Colonic mucosa (tissue), 4 donors: ENCODE data around the gene PLXNA4. TPM values are rescaled to one million over a fixed set of nuclear protein-coding genes. Genes with fewer than 3 reads are reported as not detected.

ENCODE experiments used
- DNase-seq: peaks from one replicate; pipeline ENCODE4 v3.0.0-alpha.2; 2020
- H3K27ac ChIP-seq: fragments of 200-600 bp; one replicate; pipeline ENCODE4 v1.8.0; 2021
- H3K27me3 ChIP-seq: fragments of 200-600 bp; one replicate; pipeline ENCODE4 v1.8.0; 2021
- H3K36me3 ChIP-seq: fragments of 200-600 bp; one replicate; pipeline ENCODE4 v1.8.0; 2021
- H3K4me1 ChIP-seq: fragments of 200-600 bp; one replicate; pipeline ENCODE4 v1.8.0; 2021; ENCODE audit warnings: mild to moderate bottlenecking
- H3K4me3 ChIP-seq: fragments of 200-600 bp; one replicate; pipeline ENCODE4 v1.8.0; 2021
- H3K9ac ChIP-seq, 2 donors: one replicate each; pipeline ENCODE4 v1.7.0; 2013; ENCODE audit warnings: control low read depth in 2 of 2, low read depth in 2 of 2, low read length in 2 of 2
- H3K9me3 ChIP-seq: fragments of 200-600 bp; one replicate; pipeline ENCODE4 v1.8.0; 2021
- intact Hi-C: fragments of 100-400 bp; cut with DNase I; formaldehyde crosslinking; loops from one replicate; pipeline ENCODE4 v1.14.1; 2022
- total RNA-seq, 2 donors: library from RNA; stranded (reverse); fragmentation: NEBNext Ultra II Directional in 1 of 2; extraction: Animal tissue kit (Norgen Biotek cat#: 25700) in 1 of 2; gene quantifications; one replicate each; pipeline ENCODE4 v1.2.1, GENCODE V29; 2021
- TF ChIP-seq, protein P1 (sequence below): fragments of 200-600 bp; IDR thresholded peaks from one replicate; pipeline ENCODE4 v1.8.0; 2022; ENCODE audit warnings: antibody characterized with exemption, mild to moderate bottlenecking
- donor health status: healthy.
- donor health status: DM: no; HTN: no; CAD: no.
- donor health status: DM: no; HTN: no; CAD: no.

The PLXNA4 gene
- total RNA-seq, 2 donors from 2014 or later, result 0.15 to 0.77 TPM

DNA sequence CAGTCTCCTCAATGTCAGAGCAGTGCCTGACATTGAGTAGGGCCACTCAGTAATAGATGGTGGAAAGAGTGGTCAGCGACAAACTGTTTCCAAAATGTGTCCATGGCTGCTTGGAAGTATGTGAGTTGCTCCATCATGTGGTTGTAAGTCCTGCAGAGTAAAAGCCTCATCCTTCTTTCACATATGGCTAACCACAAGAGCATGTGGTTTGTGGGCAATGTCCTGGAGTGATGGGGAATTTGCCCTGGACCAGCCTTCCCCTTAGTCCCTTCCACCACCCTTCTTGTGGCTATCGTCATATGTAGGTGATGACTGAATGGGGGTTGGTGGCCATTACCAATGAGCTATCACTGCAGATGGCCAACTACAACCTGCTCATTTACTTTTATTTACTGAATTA is 33.0 kb upstream of the PLXNA4 start:
- intact Hi-C loops, result no loop called here
- no peak for DNase-seq
- TF ChIP-seq, protein P1, sequence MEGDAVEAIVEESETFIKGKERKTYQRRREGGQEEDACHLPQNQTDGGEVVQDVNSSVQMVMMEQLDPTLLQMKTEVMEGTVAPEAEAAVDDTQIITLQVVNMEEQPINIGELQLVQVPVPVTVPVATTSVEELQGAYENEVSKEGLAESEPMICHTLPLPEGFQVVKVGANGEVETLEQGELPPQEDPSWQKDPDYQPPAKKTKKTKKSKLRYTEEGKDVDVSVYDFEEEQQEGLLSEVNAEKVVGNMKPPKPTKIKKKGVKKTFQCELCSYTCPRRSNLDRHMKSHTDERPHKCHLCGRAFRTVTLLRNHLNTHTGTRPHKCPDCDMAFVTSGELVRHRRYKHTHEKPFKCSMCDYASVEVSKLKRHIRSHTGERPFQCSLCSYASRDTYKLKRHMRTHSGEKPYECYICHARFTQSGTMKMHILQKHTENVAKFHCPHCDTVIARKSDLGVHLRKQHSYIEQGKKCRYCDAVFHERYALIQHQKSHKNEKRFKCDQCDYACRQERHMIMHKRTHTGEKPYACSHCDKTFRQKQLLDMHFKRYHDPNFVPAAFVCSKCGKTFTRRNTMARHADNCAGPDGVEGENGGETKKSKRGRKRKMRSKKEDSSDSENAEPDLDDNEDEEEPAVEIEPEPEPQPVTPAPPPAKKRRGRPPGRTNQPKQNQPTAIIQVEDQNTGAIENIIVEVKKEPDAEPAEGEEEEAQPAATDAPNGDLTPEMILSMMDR, result no peak

GRCh38 chr7:132608523-132608922 is 32.3 kb upstream of the PLXNA4 start:
- Histone ChIP-seq H3K9me3 (no peaks in the 10 kb centered on the region), H3K9ac (no peak overlapping the region), H3K36me3 (no peaks in the 10 kb centered on the region), H3K27me3 (no peaks in the 10 kb centered on the region), H3K4me1 (no peaks in the 10 kb centered on the region), H3K27ac (no peak overlapping the region), H3K4me3 (no peak overlapping the region)
- no peak for DNase-seq
- TF ChIP-seq, protein P1, result no peak
- intact Hi-C loops, result no loop called here

More for the DNA sequence above, 33.0 kb upstream of the PLXNA4 start:
- Histone ChIP-seq H3K27me3 (no peaks in the 10 kb centered on the region), H3K27ac (no peak overlapping the region), H3K9me3 (no peaks in the 10 kb centered on the region), H3K9ac (no peak overlapping the region), H3K4me3 (no peak overlapping the region), H3K4me1 (no peaks in the 10 kb centered on the region), H3K36me3 (no peaks in the 10 kb centered on the region)

GRCh38 chr7:132607656-132608055 is 31.4 kb upstream of the PLXNA4 start:
- TF ChIP-seq, protein P1, result no peak
- H3K36me3 ChIP-seq, result no peaks in the 10 kb centered on the region
- no peak overlapping the region for H3K9ac ChIP-seq
- H3K27me3 ChIP-seq, result no peaks in the 10 kb centered on the region
- no peaks in the 10 kb centered on the region for H3K4me1 ChIP-seq
- H3K4me3 ChIP-seq, result no peak overlapping the region
- intact Hi-C loops, result no loop called here
- DNase-seq, result no peak
- H3K27ac ChIP-seq, result no peak overlapping the region
- H3K9me3 ChIP-seq, result no peaks in the 10 kb centered on the region

DNA sequence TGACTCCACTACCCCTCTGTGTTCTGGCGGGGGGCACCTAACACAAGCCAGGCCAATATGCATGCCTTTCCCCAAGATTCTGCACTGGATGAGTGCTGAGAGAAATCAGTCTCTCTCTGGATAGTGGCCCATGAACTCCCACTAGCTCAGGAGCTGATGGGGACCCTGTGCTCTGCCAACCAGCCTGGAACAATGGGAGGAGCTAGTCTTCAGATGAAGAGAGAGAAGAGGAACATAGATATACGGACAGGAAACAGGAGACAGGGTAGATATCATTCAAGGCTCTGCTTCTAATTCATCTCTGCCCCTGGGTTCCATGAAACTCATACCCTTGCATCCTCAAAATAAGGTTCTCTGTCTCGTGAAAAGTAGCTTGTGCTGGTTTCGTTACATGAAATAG is 27.9 kb upstream of the PLXNA4 start:
- Histone ChIP-seq H3K9ac (no peak overlapping the region), H3K27me3 (no peaks in the 10 kb centered on the region), H3K36me3 (no peaks in the 10 kb centered on the region), H3K9me3 (no peaks in the 10 kb centered on the region), H3K4me3 (no peak overlapping the region), H3K27ac (no peak overlapping the region), H3K4me1 (no peaks in the 10 kb centered on the region)
- intact Hi-C loops, result no loop called here
- TF ChIP-seq, protein P1, result no peak
- DNase-seq, result no peak

GRCh38 chr7:132603220-132603833 is 27.1 kb upstream of the PLXNA4 start:
- Histone ChIP-seq H3K9me3 (no peaks in the 10 kb centered on the region), H3K4me1 (no peaks in the 10 kb centered on the region), H3K4me3 (no peak overlapping the region), H3K36me3 (no peaks in the 10 kb centered on the region), H3K9ac (no peak overlapping the region), H3K27ac (no peak overlapping the region), H3K27me3 (no peaks in the 10 kb centered on the region)
- TF ChIP-seq, protein P1, result no peak
- intact Hi-C loops, result no loop called here
- no peak for DNase-seq
